PC-3 (cell line): Measurements from ENCODE around the gene INCA1. TPM values are rescaled to one million over a fixed set of nuclear protein-coding genes. Genes with fewer than 3 reads are reported as not detected.

Experiments used
- ATAC-seq: fragments of 200-7000 bp; cut with Tn5 transposase; 2 replicates; pipeline ENCODE4 v1.9.1; 2020; ENCODE audit warnings: mild to moderate bottlenecking, moderate library complexity
- BruUV-seq: library from RNA; stranded (reverse); fragments of 400-500 nt; replicated peaks from 2 replicates; lab custom pipeline; 2021; lab: Mats Ljungman, UMichigan
- CTCF ChIA-PET: fragments of 300-600 bp; sonication (Branson Sonifier 250); formaldehyde crosslinking; loops from one replicate; lab custom pipeline; 2022; ENCODE audit warnings: antibody characterized with exemption; lab: Charles Lee
- POLR2A ChIA-PET: fragments of 300-600 bp; sonication (Branson Sonifier 250); formaldehyde crosslinking; loops from one replicate; lab custom pipeline; 2022; ENCODE audit warnings: antibody characterized with exemption; ENCODE audit not compliant: unreplicated experiment; lab: Charles Lee
- DNase-seq: peaks from one replicate; pipeline ENCODE4 v3.0.0-alpha.2; 2015
- H2AFZ ChIP-seq: fragments of 300-600 bp; sonication (generic); 2 replicates; pipeline ENCODE4 v1.6.0; 2016; ENCODE audit warnings: antibody characterized with exemption, low read length
- H3F3A ChIP-seq: fragments of 300-600 bp; sonication (generic); one replicate; pipeline ENCODE4 v1.6.0; 2017; ENCODE audit warnings: antibody characterized with exemption, low read length, control low read depth, mild to moderate bottlenecking; ENCODE audit not compliant: unreplicated experiment
- H3K27ac ChIP-seq: fragments of 300-600 bp; sonication (generic); 2 replicates; pipeline ENCODE4 v1.5.1; 2016; ENCODE audit warnings: mild to moderate bottlenecking, low read length
- H3K27me3 ChIP-seq: fragments of 300-600 bp; sonication (generic); 2 replicates; pipeline ENCODE4 v1.6.1; 2016; ENCODE audit warnings: low read length, mixed read lengths
- H3K36me3 ChIP-seq: fragments of 300-600 bp; sonication (generic); 2 replicates; pipeline ENCODE4 v1.6.1; 2016; ENCODE audit warnings: low read depth, mixed run types, low read length, mixed read lengths
- H3K4me1 ChIP-seq: fragments of 300-600 bp; sonication (generic); 2 replicates; pipeline ENCODE4 v1.5.1; 2016; ENCODE audit warnings: low read length; ENCODE audit not compliant: insufficient read depth
- H3K4me2 ChIP-seq: fragments of 300-600 bp; sonication (generic); 2 replicates; pipeline ENCODE4 v1.6.0; 2016; ENCODE audit warnings: low read length
- H3K4me3 ChIP-seq: fragments of 300-600 bp; sonication (generic); 2 replicates; pipeline ENCODE4 v1.5.1; 2016; ENCODE audit warnings: mild to moderate bottlenecking, low read length, mixed read lengths
- H3K79me2 ChIP-seq: fragments of 300-600 bp; sonication (generic); 2 replicates; pipeline ENCODE4 v1.6.1; 2017; ENCODE audit warnings: low read length, mixed read lengths
- H3K9ac ChIP-seq: fragments of 300-600 bp; sonication (generic); 2 replicates; pipeline ENCODE4 v1.6.0; 2016; ENCODE audit warnings: mild to moderate bottlenecking, low read length
- H3K9me2 ChIP-seq: fragments of 300-600 bp; sonication (generic); replicated peaks from 2 replicates; pipeline ENCODE4 v1.6.1; 2016; ENCODE audit warnings: mixed run types, low read length, mixed read lengths
- H3K9me3 ChIP-seq: fragments of 300-600 bp; sonication (generic); 2 replicates; pipeline ENCODE4 v1.6.1; 2016; ENCODE audit warnings: low read length, mixed read lengths
- H4K20me1 ChIP-seq: fragments of 300-600 bp; sonication (generic); 2 replicates; pipeline ENCODE4 v1.6.1; 2016; ENCODE audit warnings: low read length, mixed read lengths
- EZH2 ChIP-seq: fragments of 300-600 bp; sonication (generic); IDR thresholded peaks from one replicate; pipeline ENCODE4 v1.6.1; 2017; ENCODE audit warnings: antibody characterized with exemption, mild to moderate bottlenecking, low read length; ENCODE audit not compliant: unreplicated experiment
- EZH2phosphoT487 ChIP-seq: fragments of 300-600 bp; sonication (generic); IDR thresholded peaks from 2 replicates; pipeline ENCODE4 v1.6.1; 2018; ENCODE audit warnings: mild to moderate bottlenecking, antibody characterized with exemption, low read length, borderline replicate concordance
- intact Hi-C: fragments of 100-400 bp; cut with micrococcal nuclease; formaldehyde crosslinking; loops from 2 replicates; pipeline ENCODE4 v1.9.0; 2023
- total RNA-seq: library from RNA; depleted of rRNA; stranded (reverse); fragments of >200 nt; gene quantifications from 2 replicates; pipeline ENCODE4 v1.2.3, GENCODE V29; 2014
- TF ChIP-seq, protein P1 (sequence below): fragments of 300-600 bp; sonication (generic); conservative IDR thresholded peaks from 2 replicates; pipeline ENCODE4 v1.5.1; 2017; ENCODE audit warnings: antibody characterized with exemption, low read depth, mild to moderate bottlenecking, low read length

Gene INCA1
- total RNA-seq, 1 experiment from 2014 or later: not detected

DNA sequence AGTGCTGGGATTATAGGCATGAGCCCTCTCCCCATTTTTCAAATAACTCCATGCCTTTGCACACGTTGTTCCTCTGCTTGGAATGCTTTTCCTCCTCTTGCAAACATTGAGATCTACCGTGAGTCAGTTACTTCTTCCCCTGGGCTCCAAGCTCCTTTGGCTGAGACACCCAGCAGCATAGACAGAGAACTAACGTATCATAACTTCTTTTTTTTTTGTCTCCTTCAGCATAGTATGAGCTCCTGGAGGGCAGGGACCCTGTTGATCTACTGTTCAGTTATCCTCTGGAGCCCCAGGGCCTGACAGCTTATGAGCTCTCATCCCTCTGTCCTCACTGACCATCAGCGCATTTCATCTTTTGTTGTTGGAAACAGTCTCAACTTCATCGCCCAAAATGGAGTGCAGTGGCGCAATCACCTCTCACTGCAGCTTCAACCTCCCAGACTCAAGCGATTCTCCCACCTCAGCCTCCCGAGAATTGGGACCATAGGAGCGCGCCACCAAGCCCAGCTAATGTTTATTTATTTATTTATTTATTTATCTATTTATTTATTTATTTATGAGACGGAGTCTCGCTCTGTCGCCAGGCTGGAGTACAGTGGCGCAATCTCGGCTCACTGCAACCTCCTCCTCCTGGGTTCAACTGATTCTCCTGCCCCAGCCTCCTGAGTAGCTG is 31.9 kb downstream of the INCA1 start:
- Histone ChIP-seq H3K27ac (no peak overlapping the region), H3K27me3 (no peaks in the 10 kb centered on the region), H3K4me2 (no peak overlapping the region), H3K9me3 (no peaks in the 10 kb centered on the region), H3K9ac (no peak overlapping the region), H3K4me1 (peaks cover 23% of the 10 kb centered on the region), H3K36me3 (no peaks in the 10 kb centered on the region; the same call in 1 of the 2 replicates), H3F3A (no peaks in the 10 kb centered on the region), H2AFZ (no peak overlapping the region), H3K79me2 (peaks cover 12% of the 10 kb centered on the region; the same call in 1 of the 2 replicates), H3K4me3 (no peak overlapping the region), H3K9me2 (no peaks in the 10 kb centered on the region), H4K20me1 (no peaks in the 10 kb centered on the region)
- BruUV-seq: no TSS peak
- DNase-seq (no peak), ATAC-seq (no peak)
- CTCF ChIA-PET: interaction anchor here (2.3 kb wide), 1 partner anchor 56 kb away, joined by 11 read pairs; no protein-coding TSS in a partner anchor
- POLR2A ChIA-PET: interaction anchor here (0.6 kb wide), 1 partner anchor 20 kb away, joined by 3 read pairs; no protein-coding TSS in a partner anchor
- intact Hi-C loops: no loop called here
- no peak for TF ChIP-seq EZH2phosphoT487
- TF ChIP-seq, protein P1, sequence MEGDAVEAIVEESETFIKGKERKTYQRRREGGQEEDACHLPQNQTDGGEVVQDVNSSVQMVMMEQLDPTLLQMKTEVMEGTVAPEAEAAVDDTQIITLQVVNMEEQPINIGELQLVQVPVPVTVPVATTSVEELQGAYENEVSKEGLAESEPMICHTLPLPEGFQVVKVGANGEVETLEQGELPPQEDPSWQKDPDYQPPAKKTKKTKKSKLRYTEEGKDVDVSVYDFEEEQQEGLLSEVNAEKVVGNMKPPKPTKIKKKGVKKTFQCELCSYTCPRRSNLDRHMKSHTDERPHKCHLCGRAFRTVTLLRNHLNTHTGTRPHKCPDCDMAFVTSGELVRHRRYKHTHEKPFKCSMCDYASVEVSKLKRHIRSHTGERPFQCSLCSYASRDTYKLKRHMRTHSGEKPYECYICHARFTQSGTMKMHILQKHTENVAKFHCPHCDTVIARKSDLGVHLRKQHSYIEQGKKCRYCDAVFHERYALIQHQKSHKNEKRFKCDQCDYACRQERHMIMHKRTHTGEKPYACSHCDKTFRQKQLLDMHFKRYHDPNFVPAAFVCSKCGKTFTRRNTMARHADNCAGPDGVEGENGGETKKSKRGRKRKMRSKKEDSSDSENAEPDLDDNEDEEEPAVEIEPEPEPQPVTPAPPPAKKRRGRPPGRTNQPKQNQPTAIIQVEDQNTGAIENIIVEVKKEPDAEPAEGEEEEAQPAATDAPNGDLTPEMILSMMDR: no peak
- no peak for TF ChIP-seq EZH2

DNA sequence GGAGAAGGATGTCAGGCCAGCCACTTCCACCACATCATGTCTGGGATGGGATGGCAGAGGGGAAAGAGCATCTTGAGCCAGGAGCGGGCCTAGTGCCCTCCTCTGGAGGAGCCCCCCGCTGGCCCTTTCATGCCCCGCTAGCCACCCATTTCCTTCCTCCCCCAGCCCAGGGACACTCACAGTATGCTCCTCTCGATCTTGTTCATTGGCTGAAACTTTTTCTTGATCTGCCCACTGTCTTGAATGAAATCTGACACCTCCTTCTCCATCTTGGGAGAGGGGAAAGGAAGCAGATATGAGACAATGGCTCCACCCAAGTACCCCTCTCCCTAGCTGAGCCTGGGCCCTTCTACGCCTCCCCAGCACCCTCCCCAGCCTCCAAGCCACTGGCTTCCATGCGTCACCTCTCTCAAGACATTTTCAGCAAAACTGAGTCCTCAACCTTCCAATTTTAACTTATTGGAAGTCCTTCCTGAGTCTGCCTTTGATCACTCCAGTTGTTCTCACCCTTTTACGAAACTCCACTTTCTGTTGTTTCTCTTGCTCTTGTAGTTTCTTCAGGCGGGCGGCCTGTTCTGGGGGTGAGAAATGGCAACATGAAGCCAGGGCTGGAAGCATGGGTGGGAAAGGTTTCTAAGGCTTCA is 36.9 kb downstream of the INCA1 start:
- Histone ChIP-seq H3K27me3 (no peaks in the 10 kb centered on the region), H3K9me3 (no peaks in the 10 kb centered on the region), H4K20me1 (no peaks in the 10 kb centered on the region), H3K79me2 (no peaks in the 10 kb centered on the region), H3K4me2 (no peak overlapping the region), H3K4me3 (no peak overlapping the region), H3K27ac (no peak overlapping the region), H3K9ac (no peak overlapping the region), H3K9me2 (no peaks in the 10 kb centered on the region), H3K36me3 (no peaks in the 10 kb centered on the region), H3K4me1 (no peaks in the 10 kb centered on the region), H3F3A (no peaks in the 10 kb centered on the region), H2AFZ (no peak overlapping the region)
- POLR2A ChIA-PET: no interaction called here
- intact Hi-C loops: no loop called here
- CTCF ChIA-PET: no interaction called here
- no peak for DNase-seq
- no peak for ATAC-seq
- TF ChIP-seq EZH2 (no peak), EZH2phosphoT487 (no peak)
- TF ChIP-seq, protein P1: no peak
- no TSS peak for BruUV-seq
